HepG2 (cell line): ENCODE data around the gene PPP1R27. TPM values are rescaled to one million over a fixed set of nuclear protein-coding genes. Genes with fewer than 3 reads are reported as not detected.

Source experiments
- ARHGAP35 ChIP-seq: sonication (generic); formaldehyde crosslinking; IDR thresholded peaks from 2 replicates; pipeline ENCODE4 v1.9.0; 2022; ENCODE audit warnings: mild to moderate bottlenecking, inconsistent platforms, moderate library complexity, missing genetic modification reagents, borderline replicate concordance
- CEBPZ ChIP-seq: IDR thresholded peaks from 2 replicates; pipeline ENCODE4 v1.6.1; 2012; ENCODE audit warnings: low read length, improper control_type of control experiment
- FOXP1 ChIP-seq, 2 experiments: fragments of 450-650 bp in 1 of 2; IDR thresholded peaks; 2 replicates each; pipeline ENCODE4 v1.6.1; 2017 to 2018; ENCODE audit warnings: antibody characterized with exemption in 1 of 2
- GABPA ChIP-seq, 2 experiments: IDR thresholded peaks; 2 replicates each; pipeline ENCODE4 v1.6.1; 2011 to 2016; ENCODE audit warnings: low read depth in 2 of 2, low read length in 1 of 2, missing biosample characterization in 1 of 2, missing genetic modification characterization in 1 of 2
- GATAD2A ChIP-seq: IDR thresholded peaks from 2 replicates; pipeline ENCODE4 v1.6.1; 2016
- ISL2 ChIP-seq: sonication (generic); formaldehyde crosslinking; IDR thresholded peaks from 2 replicates; pipeline ENCODE4 v1.5.0; 2020; ENCODE audit warnings: missing genetic modification reagents
- POLR2AphosphoS5 ChIP-seq: IDR thresholded peaks from 2 replicates; pipeline ENCODE4 v1.6.1; 2012; ENCODE audit warnings: low read depth, low read length
- RARA ChIP-seq: IDR thresholded peaks from 2 replicates; pipeline ENCODE4 v1.6.1; 2016; ENCODE audit warnings: missing genetic modification reagents, missing compliant biosample characterization
- SNRNP70 ChIP-seq: fragments of 200-400 bp; formaldehyde crosslinking; IDR thresholded peaks from 2 replicates; pipeline ENCODE4 v1.6.1; 2017; ENCODE audit warnings: mild to moderate bottlenecking, low read depth, low read length, moderate library complexity
- ZFP36L1 ChIP-seq: sonication (generic); formaldehyde crosslinking; IDR thresholded peaks from 2 replicates; pipeline ENCODE4 v1.8.0; 2022; ENCODE audit warnings: mild to moderate bottlenecking, missing genetic modification reagents, moderate library complexity
- ZFP36L2 ChIP-seq: sonication (generic); formaldehyde crosslinking; IDR thresholded peaks from 2 replicates; pipeline ENCODE4 v1.4.0; 2020; ENCODE audit warnings: missing genetic modification reagents
- ZHX1 ChIP-seq: sonication (generic); formaldehyde crosslinking; IDR thresholded peaks from 2 replicates; pipeline ENCODE4 v1.8.1; 2022; ENCODE audit warnings: low read depth, mild to moderate bottlenecking, missing genetic modification reagents
- ZNF432 ChIP-seq: sonication (generic); formaldehyde crosslinking; IDR thresholded peaks from 2 replicates; pipeline ENCODE4 v1.5.0; 2020; ENCODE audit warnings: missing genetic modification reagents, mild to moderate bottlenecking, borderline replicate concordance
- polyA plus RNA-seq, 8 experiments: library from polyadenylated mRNA; depleted of rRNA in 3 of 8; stranded (reverse) in 7 of 8; unstranded in 1 of 8; fragments of >200 nt; fragmentation: Illumina TruSeq in 4 of 8; extraction: Trizol in 4 of 8; gene quantifications; 2 replicates each; pipeline versions ENCODE4 v1.2.1 to v1.2.3, GENCODE V29; 2011 to 2016; ENCODE audit warnings: low read depth in 4 of 8, missing spikeins in 1 of 8, mixed read lengths in 1 of 8; ENCODE audit not compliant: insufficient read depth in 1 of 8
- total RNA-seq, 5 experiments: library from RNA; depleted of rRNA; stranded (reverse); fragments of >200 nt; fragmentation: Illumina TruSeq; extraction: Trizol; gene quantifications; 2 replicates each; pipeline ENCODE4 v1.2.3, GENCODE V29; 2016; ENCODE audit warnings: low read depth in 1 of 5
- TF ChIP-seq, protein P1 (sequence below): sonication (generic); formaldehyde crosslinking; IDR thresholded peaks from 2 replicates; pipeline ENCODE4 v1.5.0; 2020; ENCODE audit warnings: mild to moderate bottlenecking, missing genetic modification reagents, borderline replicate concordance
- TF ChIP-seq, protein P2 (sequence below): sonication (generic); formaldehyde crosslinking; IDR thresholded peaks from 2 replicates; pipeline ENCODE4 v1.8.0; 2023; ENCODE audit warnings: mild to moderate bottlenecking, missing genetic modification reagents

PPP1R27 gene
- total and polyA plus RNA-seq, 2 of the 13 experiments (the other 11 are each of a cell fraction or from before 2014, with no cell fraction given): 0.17 to 1.00 TPM

DNA sequence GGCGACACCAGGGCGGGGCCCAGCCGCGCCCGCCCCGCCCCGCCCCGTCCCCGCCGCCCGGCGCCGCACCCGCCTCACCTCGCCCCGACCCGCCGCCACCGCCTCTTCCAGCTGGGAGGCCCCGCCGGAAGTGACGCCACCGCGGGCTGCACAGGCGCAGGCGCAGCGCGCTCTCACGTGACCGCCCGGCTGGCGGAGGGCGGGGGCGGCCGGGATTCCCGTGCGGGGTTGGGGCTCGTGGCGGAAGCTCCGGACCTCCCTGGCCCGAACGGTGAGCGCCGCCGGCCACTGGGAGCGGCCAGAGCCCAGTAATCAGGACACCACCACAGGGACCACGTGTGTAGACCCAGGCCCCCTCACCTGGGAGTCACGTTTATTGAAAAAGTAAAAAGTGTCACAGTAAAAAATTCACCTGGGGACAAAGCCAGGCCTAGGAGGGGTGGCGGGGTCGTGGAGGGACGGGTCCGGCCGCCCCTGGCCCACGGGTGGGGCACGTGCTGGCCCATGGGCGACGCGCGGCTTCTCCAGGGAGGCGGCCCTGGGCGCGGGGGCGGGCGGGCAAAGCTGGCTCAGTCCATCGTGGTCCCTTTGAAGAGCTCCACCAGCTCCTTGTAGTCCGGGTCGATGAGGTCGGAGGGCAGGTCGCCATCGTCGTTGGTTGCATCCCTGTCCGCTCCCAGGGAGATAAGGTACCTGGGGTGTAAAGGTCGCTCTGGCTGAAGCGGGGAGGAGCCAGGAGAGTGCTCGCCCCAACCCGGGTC, 1.5 kb downstream of the PPP1R27 start, which contains the start of gene MCRIP1 (continued):
- TF ChIP-seq ZNF432 (CRISPR knock-in tag) (peak; percentile 52; the same call in 1 of the 2 replicates), RARA (peak; percentile 56; the same call in 1 of the 2 replicates), GABPA (IDR thresholded peaks at IDR 0.05; ENCODE audit: low read depth, low read length) (peak; percentile 87), GABPA (CRISPR knock-in tag; IDR thresholded peaks at IDR 0.05; ENCODE audit: low read depth) (peak; percentile 79), ZFP36L2 (CRISPR knock-in tag) (no peak), SNRNP70 (no peak), CEBPZ (no peak), ZFP36L1 (CRISPR knock-in tag) (peak; percentile 87), ARHGAP35 (CRISPR knock-in tag) (peak; percentile 98), GATAD2A (peak; percentile 75), ISL2 (peak; percentile 70; the same call in 1 of the 2 replicates), ZHX1 (CRISPR knock-in tag) (no peak), POLR2AphosphoS5 (peak; percentile 76), FOXP1 (IDR thresholded peaks at IDR 0.05) (no peak), FOXP1 (CRISPR knock-in tag; IDR thresholded peaks at IDR 0.05) (no peak; the same call in 1 of the 2 replicates)
- TF ChIP-seq, protein P1, sequence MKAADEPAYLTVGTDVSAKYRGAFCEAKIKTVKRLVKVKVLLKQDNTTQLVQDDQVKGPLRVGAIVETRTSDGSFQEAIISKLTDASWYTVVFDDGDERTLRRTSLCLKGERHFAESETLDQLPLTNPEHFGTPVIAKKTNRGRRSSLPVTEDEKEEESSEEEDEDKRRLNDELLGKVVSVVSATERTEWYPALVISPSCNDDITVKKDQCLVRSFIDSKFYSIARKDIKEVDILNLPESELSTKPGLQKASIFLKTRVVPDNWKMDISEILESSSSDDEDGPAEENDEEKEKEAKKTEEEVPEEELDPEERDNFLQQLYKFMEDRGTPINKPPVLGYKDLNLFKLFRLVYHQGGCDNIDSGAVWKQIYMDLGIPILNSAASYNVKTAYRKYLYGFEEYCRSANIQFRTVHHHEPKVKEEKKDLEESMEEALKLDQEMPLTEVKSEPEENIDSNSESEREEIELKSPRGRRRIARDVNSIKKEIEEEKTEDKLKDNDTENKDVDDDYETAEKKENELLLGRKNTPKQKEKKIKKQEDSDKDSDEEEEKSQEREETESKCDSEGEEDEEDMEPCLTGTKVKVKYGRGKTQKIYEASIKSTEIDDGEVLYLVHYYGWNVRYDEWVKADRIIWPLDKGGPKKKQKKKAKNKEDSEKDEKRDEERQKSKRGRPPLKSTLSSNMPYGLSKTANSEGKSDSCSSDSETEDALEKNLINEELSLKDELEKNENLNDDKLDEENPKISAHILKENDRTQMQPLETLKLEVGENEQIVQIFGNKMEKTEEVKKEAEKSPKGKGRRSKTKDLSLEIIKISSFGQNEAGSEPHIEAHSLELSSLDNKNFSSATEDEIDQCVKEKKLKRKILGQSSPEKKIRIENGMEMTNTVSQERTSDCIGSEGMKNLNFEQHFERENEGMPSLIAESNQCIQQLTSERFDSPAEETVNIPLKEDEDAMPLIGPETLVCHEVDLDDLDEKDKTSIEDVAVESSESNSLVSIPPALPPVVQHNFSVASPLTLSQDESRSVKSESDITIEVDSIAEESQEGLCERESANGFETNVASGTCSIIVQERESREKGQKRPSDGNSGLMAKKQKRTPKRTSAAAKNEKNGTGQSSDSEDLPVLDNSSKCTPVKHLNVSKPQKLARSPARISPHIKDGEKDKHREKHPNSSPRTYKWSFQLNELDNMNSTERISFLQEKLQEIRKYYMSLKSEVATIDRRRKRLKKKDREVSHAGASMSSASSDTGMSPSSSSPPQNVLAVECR (CRISPR knock-in tag): peak; percentile 77
- TF ChIP-seq, protein P2, sequence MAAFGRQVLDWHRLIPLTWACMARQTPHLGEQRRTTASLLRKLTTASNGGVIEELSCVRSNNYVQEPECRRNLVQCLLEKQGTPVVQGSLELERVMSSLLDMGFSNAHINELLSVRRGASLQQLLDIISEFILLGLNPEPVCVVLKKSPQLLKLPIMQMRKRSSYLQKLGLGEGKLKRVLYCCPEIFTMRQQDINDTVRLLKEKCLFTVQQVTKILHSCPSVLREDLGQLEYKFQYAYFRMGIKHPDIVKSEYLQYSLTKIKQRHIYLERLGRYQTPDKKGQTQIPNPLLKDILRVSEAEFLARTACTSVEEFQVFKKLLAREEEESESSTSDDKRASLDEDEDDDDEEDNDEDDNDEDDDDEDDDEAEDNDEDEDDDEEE (CRISPR knock-in tag): no peak
